Aorta (tissue), 5 donors: ENCODE measurements around the gene DIAPH3. TPM values are rescaled to one million over a fixed set of nuclear protein-coding genes. Genes with fewer than 3 reads are reported as not detected.

Experiments used
- ATAC-seq: fragments of 200-7000 bp; cut with Tn5 transposase; one replicate; pipeline ENCODE4 v1.9.1; 2022; ENCODE audit warnings: moderate library complexity; ENCODE audit not compliant: low FRiP score
- DNase-seq, 2 donors: peaks; one replicate each; pipeline ENCODE4 v3.0.0-alpha.2; 2020
- H3K27ac ChIP-seq, 2 donors: one replicate each; pipeline ENCODE4 v1.5.1; 2013; ENCODE audit warnings: low read length in 2 of 2, mild to moderate bottlenecking in 2 of 2, moderate library complexity in 2 of 2, control low read depth in 1 of 2, inconsistent platforms in 1 of 2, low read depth in 1 of 2
- H3K27me3 ChIP-seq, 2 donors: one replicate each; pipeline ENCODE4 v1.6.1; 2013; ENCODE audit warnings: control low read depth in 1 of 2, low read length in 1 of 2, mild to moderate bottlenecking in 1 of 2, moderate library complexity in 1 of 2; ENCODE audit not compliant: insufficient read depth in 2 of 2, control insufficient read depth in 1 of 2
- H3K36me3 ChIP-seq, 2 donors: one replicate each; pipeline ENCODE4 v1.6.1; 2013; ENCODE audit warnings: control low read depth in 1 of 2, low read length in 1 of 2, mild to moderate bottlenecking in 1 of 2; ENCODE audit not compliant: insufficient read depth in 2 of 2, control insufficient read depth in 1 of 2
- H3K4me1 ChIP-seq, 2 donors: one replicate each; pipeline ENCODE4 v1.6.1; 2013; ENCODE audit warnings: low read length in 2 of 2, control low read depth in 1 of 2, mild to moderate bottlenecking in 1 of 2, moderate library complexity in 1 of 2; ENCODE audit not compliant: insufficient read depth in 2 of 2, control insufficient read depth in 1 of 2
- H3K4me3 ChIP-seq, 2 donors: one replicate each; pipeline ENCODE4 v1.5.1; 2013; ENCODE audit warnings: low read length in 2 of 2, control low read depth in 1 of 2, mild to moderate bottlenecking in 1 of 2
- H3K9me3 ChIP-seq: one replicate; pipeline ENCODE4 v1.6.1; 2013; ENCODE audit warnings: mild to moderate bottlenecking, low read length; ENCODE audit not compliant: control insufficient read depth
- WGBS, 2 donors: extraction: QIAGEN DNeasy Blood & Tissue Kit; methylation state at CpG; one replicate each; pipeline ENCODE4 v1.1.7; 2013; 5-methylcytosine and 5-hydroxymethylcytosine counted together
- intact Hi-C, 2 donors: fragments of 100-400 bp; cut with DNase I; formaldehyde crosslinking; loops; one replicate each; pipeline versions ENCODE4 v1.14.2 to v1.15.0; 2022
- polyA plus RNA-seq, 2 donors: library from polyadenylated mRNA; stranded (reverse); fragments of 200-250 nt; gene quantifications; one replicate each; pipeline ENCODE4 v1.2.3, GENCODE V29; 2013
- total RNA-seq, 2 donors: library from RNA; stranded (reverse); fragmentation: NEBNext Ultra II Directional; extraction: Animal tissue kit (Norgen Biotek cat#: 25700); gene quantifications; one replicate each; pipeline ENCODE4 v1.2.1, GENCODE V29; 2021
- donor health status: healthy with polysubstance abuse.
- donor health status: Bipolar disorder and iron deficiency.
- donor health status: DM: no; HTN: no; CAD: no.
- donor health status: DM: no; HTN: no; CAD: no.
- donor health status: DM: yes; HTN: yes; CAD: no.

DIAPH3 gene
- total and polyA plus RNA-seq, 4 donors, result 0.13 to 7.5 (median 3.0) TPM

DNA sequence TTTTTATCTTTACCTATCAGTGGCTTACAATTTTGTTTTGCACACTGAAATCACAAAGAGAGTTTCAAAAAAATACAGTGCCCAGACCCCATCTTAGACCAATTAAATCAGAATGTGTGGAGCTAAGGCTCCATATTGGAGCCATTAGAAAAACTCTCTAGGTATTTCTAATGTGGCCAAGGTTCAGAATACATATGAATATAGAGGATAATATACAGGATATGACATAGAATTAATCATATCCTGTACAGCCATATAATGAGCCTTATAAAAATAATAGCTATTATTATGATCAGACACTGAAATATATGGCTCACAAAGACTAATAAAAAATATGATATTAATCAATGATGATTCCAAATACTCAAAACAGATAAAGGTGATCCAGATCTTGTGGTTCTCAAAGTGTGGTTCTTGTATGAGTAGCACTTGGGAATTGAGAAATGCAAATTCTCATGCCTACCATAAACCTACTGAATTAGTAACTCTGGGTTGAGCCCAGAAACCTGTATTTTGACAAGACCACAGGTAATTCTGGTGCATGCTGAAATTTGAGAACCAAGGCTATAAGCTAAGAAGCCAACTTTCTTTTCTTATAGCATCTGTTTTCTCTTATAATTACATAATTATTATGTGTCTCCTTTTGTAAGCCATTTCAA lies 408.0 kb downstream of the DIAPH3 start:
- Histone ChIP-seq H3K27me3 (no peaks in the 10 kb centered on the region), H3K36me3 (no peaks in the 10 kb centered on the region), H3K9me3 (no peaks in the 10 kb centered on the region), H3K4me3 (no peak overlapping the region), H3K27ac (no peak overlapping the region), H3K4me1 (peaks cover 0 to 2% of the 10 kb centered on the region in 2 donors)
- intact Hi-C loops, result no loop called here
- DNase-seq (no peak), ATAC-seq (no peak)

DNA sequence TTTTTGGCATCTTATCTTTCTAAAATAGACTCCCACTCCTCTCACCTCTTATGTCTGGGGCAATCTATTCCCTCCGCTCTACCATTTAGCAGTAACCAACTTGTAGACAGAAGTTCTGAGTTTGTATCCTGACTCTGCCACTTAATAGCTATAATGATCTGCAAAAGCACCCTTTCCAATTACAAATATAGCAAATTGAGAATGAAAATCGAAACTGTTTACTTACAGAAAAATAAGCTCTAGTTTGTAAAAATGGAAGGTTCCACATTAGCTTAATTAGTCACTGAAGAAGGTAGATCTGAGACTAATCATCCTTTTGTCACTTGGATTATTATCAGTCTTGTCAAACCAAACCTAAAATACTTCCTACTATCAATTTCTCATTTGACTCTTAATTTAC lies 409.3 kb downstream of the DIAPH3 start:
- no peaks in the 10 kb centered on the region for H3K36me3 ChIP-seq
- ATAC-seq (no peak), DNase-seq (no peak)
- intact Hi-C loops, result no loop called here
- WGBS, 2 donors, result 96 to 97% methylated on average over 2 of the region's 2 CpGs
- H3K27ac ChIP-seq, result no peak overlapping the region
- no peaks in the 10 kb centered on the region for H3K27me3 ChIP-seq
- H3K9me3 ChIP-seq, result no peaks in the 10 kb centered on the region
- peaks cover 0 to 3% of the 10 kb centered on the region in 2 donors for H3K4me1 ChIP-seq
- no peak overlapping the region for H3K4me3 ChIP-seq

DNA sequence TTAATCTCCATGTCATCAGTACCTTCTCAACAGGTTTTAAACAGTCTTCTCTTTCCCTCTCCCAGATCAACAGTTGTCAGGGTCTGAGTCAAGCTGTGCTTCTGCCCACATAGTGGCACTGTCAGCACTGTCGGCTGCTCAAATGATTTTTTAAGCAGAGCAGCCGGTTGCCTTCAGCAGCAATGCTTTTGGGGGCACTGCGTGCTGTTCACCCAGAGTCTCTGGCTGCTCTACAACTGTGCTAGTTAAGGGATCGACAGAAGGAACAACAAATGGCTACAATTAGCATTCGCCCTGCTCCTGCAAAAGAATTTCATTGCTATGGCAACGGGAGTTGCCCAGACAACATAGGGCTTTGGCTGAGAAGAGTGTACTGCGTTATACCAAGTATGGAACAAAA lies 412.9 kb downstream of the DIAPH3 start:
- peak; percentile 64 for ATAC-seq
- no peak overlapping the region for H3K4me3 ChIP-seq
- WGBS, 2 donors, result 5 to 9% methylated on average over 7 of the region's 7 CpGs
- no peaks in the 10 kb centered on the region for H3K27me3 ChIP-seq
- H3K27ac ChIP-seq, result no peak overlapping the region
- H3K9me3 ChIP-seq, result no peaks in the 10 kb centered on the region
- intact Hi-C loops, result no loop called here
- peaks cover 0 to 3% of the 10 kb centered on the region in 2 donors for H3K4me1 ChIP-seq
- no peak for DNase-seq
- no peaks in the 10 kb centered on the region for H3K36me3 ChIP-seq

DNA sequence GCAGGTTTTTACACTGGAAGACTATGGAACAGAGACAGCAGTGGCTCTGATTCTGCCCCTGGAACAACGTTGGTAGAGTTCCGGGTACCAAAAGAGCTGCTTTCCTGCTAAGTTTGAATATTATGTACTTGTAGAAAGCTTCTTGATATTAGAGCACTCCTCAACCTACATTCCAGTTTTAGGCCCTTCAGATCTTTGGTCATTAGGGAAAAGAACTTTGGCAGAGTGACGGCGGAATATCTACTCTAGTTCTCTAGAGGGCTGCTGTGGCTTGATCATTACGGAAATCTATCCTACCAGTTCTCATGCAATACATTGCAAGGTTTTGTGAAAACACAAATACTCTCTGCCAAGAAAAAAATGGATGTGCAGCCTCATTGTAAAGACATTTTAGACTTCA lies 415.7 kb downstream of the DIAPH3 start:
- H3K4me3 ChIP-seq, result no peak overlapping the region
- H3K4me1 ChIP-seq, result peaks cover 0 to 3% of the 10 kb centered on the region in 2 donors
- no peaks in the 10 kb centered on the region for H3K9me3 ChIP-seq
- H3K27ac ChIP-seq, result no peak overlapping the region
- 85 to 92% methylated on average over 5 of the region's 5 CpGs for WGBS, 2 donors
- H3K36me3 ChIP-seq, result no peaks in the 10 kb centered on the region
- no peaks in the 10 kb centered on the region for H3K27me3 ChIP-seq
- intact Hi-C loops, result no loop called here
- no peak for ATAC-seq
- no peak for DNase-seq

DNA sequence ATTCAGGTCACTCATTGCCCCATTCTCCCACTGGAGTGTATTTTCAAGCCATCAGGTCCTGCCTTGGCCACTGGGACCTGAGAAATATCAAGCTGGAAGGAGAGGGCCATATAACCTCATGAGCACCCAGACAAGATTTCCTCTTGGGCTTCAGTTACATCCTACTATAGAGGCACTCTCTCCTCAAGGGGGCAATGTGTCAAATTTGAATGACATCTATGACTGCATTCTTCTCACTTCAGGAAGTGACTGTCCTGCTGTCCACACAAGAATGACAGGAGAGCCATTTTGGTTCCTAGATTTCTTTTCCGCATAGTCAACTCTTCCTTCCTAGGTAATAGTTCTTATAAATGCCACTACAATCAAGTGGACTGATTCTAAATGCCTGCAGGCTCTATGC lies 416.2 kb downstream of the DIAPH3 start:
- no peaks in the 10 kb centered on the region for H3K27me3 ChIP-seq
- no peak overlapping the region for H3K27ac ChIP-seq

DNA sequence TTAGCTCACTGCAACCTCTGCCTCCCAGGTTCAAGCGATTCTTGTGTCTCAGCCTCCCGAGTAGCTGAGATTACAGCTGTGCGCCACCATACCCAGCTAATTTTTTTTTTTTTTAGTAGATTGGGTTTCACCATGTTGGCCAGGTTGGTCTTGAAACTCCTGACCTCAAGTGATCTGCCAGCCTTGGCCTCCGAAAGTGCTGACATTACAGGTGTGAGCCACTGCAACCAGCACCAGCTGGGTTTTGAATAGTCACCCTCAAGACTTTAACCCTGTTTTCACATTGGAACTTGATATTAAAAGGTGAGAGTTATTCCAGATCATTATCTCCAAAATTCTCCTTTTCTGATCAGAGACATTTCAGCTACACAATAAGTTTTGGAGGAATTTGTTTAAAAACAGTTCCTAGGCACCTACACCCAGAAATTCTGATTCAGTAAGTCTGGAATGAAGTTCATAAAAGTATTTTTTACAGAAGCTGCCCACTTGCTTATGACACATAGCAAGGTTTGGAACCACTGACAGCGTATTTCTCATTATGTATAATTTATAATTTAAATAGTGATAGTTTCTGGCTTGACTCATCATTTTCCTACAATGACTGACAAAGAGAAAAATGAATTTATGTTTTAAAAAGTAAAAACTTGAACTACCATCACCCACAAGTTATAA lies 417.3 kb downstream of the DIAPH3 start:
- Histone ChIP-seq H3K4me3 (no peak overlapping the region), H3K36me3 (no peaks in the 10 kb centered on the region), H3K9me3 (no peaks in the 10 kb centered on the region), H3K4me1 (peaks cover 0 to 3% of the 10 kb centered on the region in 2 donors), H3K27ac (no peak overlapping the region), H3K27me3 (no peaks in the 10 kb centered on the region)
- ATAC-seq, result no peak
- intact Hi-C loops, result no loop called here
- DNase-seq, result no peak
- 82 to 92% methylated on average over 5 of the region's 5 CpGs for WGBS, 2 donors

More for the DNA sequence above, 416.2 kb downstream of the DIAPH3 start:
- Histone ChIP-seq H3K36me3 (no peaks in the 10 kb centered on the region), H3K4me3 (no peak overlapping the region), H3K9me3 (no peaks in the 10 kb centered on the region), H3K4me1 (peaks cover 0 to 3% of the 10 kb centered on the region in 2 donors)
- WGBS, 2 donors, result 96 to 97% methylated on average over 1 of the region's 1 CpG
- DNase-seq, result no peak
- ATAC-seq, result no peak
- intact Hi-C loops, result no loop called here

DNA sequence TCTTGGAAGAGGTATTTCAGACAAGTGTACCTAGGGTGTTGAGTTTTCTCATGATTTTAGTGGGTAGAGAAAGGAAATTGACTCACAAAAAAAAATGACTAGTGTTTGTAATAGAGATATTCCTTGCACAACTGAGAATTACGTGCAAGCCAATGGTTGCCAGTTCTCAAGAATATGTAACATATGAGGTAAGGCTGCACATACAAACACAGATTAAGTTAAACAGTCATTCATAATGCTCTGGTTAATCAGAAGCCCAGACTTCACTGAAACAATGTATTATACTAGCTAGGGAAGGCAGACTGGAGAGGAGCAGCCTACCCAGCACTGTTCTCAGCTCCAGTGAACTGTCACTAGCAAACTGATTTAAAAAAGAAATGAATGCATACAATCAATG lies 418.3 kb downstream of the DIAPH3 start:
- no peak overlapping the region for H3K27ac ChIP-seq
- H3K9me3 ChIP-seq, result no peaks in the 10 kb centered on the region
- no peak for ATAC-seq
- no peaks in the 10 kb centered on the region for H3K27me3 ChIP-seq
- intact Hi-C loops, result no loop called here
- H3K4me1 ChIP-seq, result no peaks in the 10 kb centered on the region
- no peak overlapping the region for H3K4me3 ChIP-seq
- H3K36me3 ChIP-seq, result no peaks in the 10 kb centered on the region
- 18 to 20% methylated on average over 1 of the region's 1 CpG for WGBS, 2 donors
- no peak for DNase-seq

DNA sequence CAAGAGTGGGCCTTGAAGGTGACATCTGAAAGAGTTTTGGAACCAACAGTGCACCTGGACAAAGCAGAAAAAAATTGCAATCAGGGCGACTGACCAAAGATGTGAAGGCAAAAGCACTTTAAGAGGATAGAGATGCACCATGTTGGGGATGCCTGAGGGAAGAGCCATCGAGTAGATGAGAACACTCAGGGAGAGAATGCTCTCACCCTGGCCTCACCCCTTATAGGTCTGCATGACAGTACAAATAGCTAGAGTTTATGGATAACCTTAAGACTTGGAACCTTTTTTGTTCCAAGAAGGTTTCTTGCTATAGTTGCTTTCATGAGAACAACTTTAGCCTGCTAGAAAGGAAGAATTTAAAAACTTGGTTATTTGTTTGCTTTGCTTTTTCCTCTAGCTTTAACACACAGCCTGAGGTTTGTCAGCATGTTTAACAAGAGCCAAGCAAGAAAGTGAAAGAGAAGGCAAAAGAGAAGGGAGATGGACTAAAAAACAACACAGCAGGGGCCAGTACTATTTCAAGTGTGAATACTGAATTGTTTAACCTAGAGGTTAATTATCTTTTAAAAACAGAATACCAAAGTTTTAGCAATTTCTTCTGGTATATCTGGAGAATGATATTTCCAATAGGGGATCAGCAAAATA lies 418.9 kb downstream of the DIAPH3 start:
- no peak for ATAC-seq
- intact Hi-C loops, result no loop called here
- Histone ChIP-seq H3K9me3 (no peaks in the 10 kb centered on the region), H3K4me1 (no peaks in the 10 kb centered on the region), H3K27ac (no peak overlapping the region), H3K36me3 (no peaks in the 10 kb centered on the region), H3K27me3 (no peaks in the 10 kb centered on the region), H3K4me3 (no peak overlapping the region)
- WGBS, 2 donors, result 78% methylated on average over 2 of the region's 2 CpGs
- no peak for DNase-seq

DNA sequence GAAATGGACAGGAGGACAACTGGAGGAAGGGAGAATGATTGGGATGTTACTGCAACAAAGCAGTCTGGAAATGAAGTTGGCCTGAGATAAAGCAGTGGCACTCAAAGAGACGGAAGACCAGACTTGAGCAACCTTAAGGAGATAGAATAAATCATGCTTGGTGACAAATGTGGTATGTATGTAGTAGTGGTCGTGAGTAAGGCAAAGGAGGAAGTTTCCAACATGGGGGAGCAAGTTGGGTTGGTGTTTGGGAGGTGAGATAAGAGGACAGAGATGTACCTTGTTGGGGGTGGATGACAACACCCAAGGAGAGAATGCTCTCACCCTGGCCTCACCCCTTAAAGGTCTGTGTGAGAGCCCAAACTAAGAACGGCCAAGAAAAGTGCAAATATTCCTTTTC lies 420.5 kb downstream of the DIAPH3 start:
- H3K27me3 ChIP-seq, result no peaks in the 10 kb centered on the region
- 85 to 88% methylated on average over 3 of the region's 3 CpGs for WGBS, 2 donors
- no peak for DNase-seq
- ATAC-seq, result no peak
- intact Hi-C loops, result no loop called here
- H3K4me3 ChIP-seq, result no peak overlapping the region
- H3K4me1 ChIP-seq, result no peaks in the 10 kb centered on the region
- H3K36me3 ChIP-seq, result no peaks in the 10 kb centered on the region
- no peaks in the 10 kb centered on the region for H3K9me3 ChIP-seq
- no peak overlapping the region for H3K27ac ChIP-seq
